ENCODE measurements around the gene MYO5C.

DNA sequence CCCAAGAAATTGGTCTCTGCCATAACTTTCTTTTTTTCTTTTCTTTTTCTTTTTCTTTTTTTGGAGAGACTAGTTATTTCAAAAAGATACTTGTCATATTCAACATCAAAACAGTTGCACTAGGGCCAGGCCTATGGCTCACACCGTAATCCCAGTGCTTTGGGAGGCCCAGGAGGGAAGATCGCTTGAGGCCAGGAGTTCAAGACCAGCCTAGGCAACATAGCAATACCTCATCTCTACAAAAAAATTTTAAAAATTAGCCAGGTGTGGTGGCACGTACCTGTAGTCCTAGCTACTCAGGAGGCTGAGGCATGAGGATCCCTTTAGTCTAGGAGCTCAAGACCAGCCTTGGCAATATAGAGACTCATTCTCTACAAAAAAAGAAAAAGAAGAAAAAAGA lies 55.4 kb downstream of the MYO5C start:
- TF ChIP-seq, protein P1, sequence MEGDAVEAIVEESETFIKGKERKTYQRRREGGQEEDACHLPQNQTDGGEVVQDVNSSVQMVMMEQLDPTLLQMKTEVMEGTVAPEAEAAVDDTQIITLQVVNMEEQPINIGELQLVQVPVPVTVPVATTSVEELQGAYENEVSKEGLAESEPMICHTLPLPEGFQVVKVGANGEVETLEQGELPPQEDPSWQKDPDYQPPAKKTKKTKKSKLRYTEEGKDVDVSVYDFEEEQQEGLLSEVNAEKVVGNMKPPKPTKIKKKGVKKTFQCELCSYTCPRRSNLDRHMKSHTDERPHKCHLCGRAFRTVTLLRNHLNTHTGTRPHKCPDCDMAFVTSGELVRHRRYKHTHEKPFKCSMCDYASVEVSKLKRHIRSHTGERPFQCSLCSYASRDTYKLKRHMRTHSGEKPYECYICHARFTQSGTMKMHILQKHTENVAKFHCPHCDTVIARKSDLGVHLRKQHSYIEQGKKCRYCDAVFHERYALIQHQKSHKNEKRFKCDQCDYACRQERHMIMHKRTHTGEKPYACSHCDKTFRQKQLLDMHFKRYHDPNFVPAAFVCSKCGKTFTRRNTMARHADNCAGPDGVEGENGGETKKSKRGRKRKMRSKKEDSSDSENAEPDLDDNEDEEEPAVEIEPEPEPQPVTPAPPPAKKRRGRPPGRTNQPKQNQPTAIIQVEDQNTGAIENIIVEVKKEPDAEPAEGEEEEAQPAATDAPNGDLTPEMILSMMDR (IDR thresholded peaks at IDR 0.05): no peak
- TF ChIP-seq EP300 (IDR thresholded peaks at IDR 0.05): no peak
- no peak for TF ChIP-seq POLR2AphosphoS5 (IDR thresholded peaks at IDR 0.05)
- TF ChIP-seq POLR2A (IDR thresholded peaks at IDR 0.05): no peak
